GM12878 (cell line): ENCODE data around the gene MYO3B. TPM values are rescaled to one million over a fixed set of nuclear protein-coding genes. Genes with fewer than 3 reads are reported as not detected.

ENCODE experiments used
- ATAC-seq: fragments of 200-7000 bp; cut with Tn5 transposase; 3 replicates; pipeline ENCODE4 v1.9.1; 2020; ENCODE audit warnings: mild to moderate bottlenecking, moderate library complexity
- BruUV-seq: library from RNA; stranded (reverse); fragments of 400-500 nt; replicated peaks from 2 replicates; lab custom pipeline; 2021; lab: Mats Ljungman, UMichigan
- CTCF ChIA-PET: fragments of 300-600 bp; sonication (Branson Sonifier 250); formaldehyde crosslinking; extraction: SDS; loops from one replicate; lab custom pipeline; 2021; ENCODE audit warnings: inconsistent platforms; lab: Yijun Ruan, JAX
- POLR2A ChIA-PET: fragments of 350-600 bp; formaldehyde crosslinking; extraction: SDS; loops from one replicate; lab custom pipeline; 2021; ENCODE audit warnings: inconsistent platforms; lab: Charles Lee
- RAD21 ChIA-PET: fragments of 300-600 bp; sonication (Branson Sonifier 250); formaldehyde crosslinking; loops from one replicate; lab custom pipeline; 2023; ENCODE audit warnings: antibody characterized with exemption; ENCODE audit not compliant: unreplicated experiment; lab: Charles Lee
- SMC1A ChIA-PET: fragments of 300-600 bp; sonication (Branson Sonifier 250); formaldehyde crosslinking; loops from one replicate; lab custom pipeline; 2023; ENCODE audit not compliant: unreplicated experiment, uncharacterized antibody; lab: Charles Lee
- DNase-seq: peaks from one replicate; pipeline ENCODE4 v3.0.0-alpha.2; 2011; ENCODE audit warnings: low read depth, low spot score
- FAIRE-seq: peaks from 3 replicates; lab custom pipeline; 2011; peaks lifted over from hg19 to GRCh38; lab: Jason Lieb, UNC
- H2AFZ ChIP-seq: 2 replicates; pipeline ENCODE4 v1.6.0; 2011; ENCODE audit warnings: low read depth, low read length, control low read depth; ENCODE audit not compliant: control insufficient read depth
- H3K27ac ChIP-seq: 2 replicates; pipeline ENCODE4 v1.5.1; 2011; ENCODE audit warnings: control low read depth; ENCODE audit not compliant: control insufficient read depth, insufficient read depth
- H3K27me3 ChIP-seq, 2 experiments: replicated peaks in 1 of 2; 2 replicates each; pipeline versions ENCODE4 v1.6.0 to v1.6.1; 2011; ENCODE audit warnings: low read length in 1 of 2; ENCODE audit not compliant: control insufficient read depth in 2 of 2, insufficient read depth in 2 of 2
- H3K36me3 ChIP-seq, 2 experiments: 2 replicates each; pipeline ENCODE4 v1.5.1; 2011; ENCODE audit warnings: low read length in 1 of 2; ENCODE audit not compliant: control insufficient read depth in 2 of 2, insufficient read depth in 2 of 2
- H3K4me1 ChIP-seq: 2 replicates; pipeline ENCODE4 v1.6.1; 2011; ENCODE audit warnings: mild to moderate bottlenecking, low read length, moderate library complexity, mixed read lengths; ENCODE audit not compliant: control insufficient read depth, insufficient read depth
- H3K4me2 ChIP-seq: 2 replicates; pipeline ENCODE4 v1.6.0; 2011; ENCODE audit warnings: control low read depth; ENCODE audit not compliant: control insufficient read depth, insufficient read depth
- H3K4me3 ChIP-seq: fragments of 200-600 bp; sonication (generic); 2 replicates; pipeline ENCODE4 v1.5.1; 2016
- H3K79me2 ChIP-seq: 2 replicates; pipeline ENCODE4 v1.6.0; 2011; ENCODE audit warnings: low read length; ENCODE audit not compliant: control insufficient read depth, insufficient read depth
- H3K9ac ChIP-seq: 2 replicates; pipeline ENCODE4 v1.8.0; 2011; ENCODE audit warnings: low read length, control low read depth, mixed read lengths; ENCODE audit not compliant: control insufficient read depth, insufficient read depth
- H3K9me3 ChIP-seq: replicated peaks from 3 replicates; pipeline ENCODE4 v1.5.1; 2011; ENCODE audit warnings: mild to moderate bottlenecking, low read length; ENCODE audit not compliant: control insufficient read depth, insufficient read depth
- H4K20me1 ChIP-seq: 2 replicates; pipeline ENCODE4 v1.6.0; 2011; ENCODE audit not compliant: control insufficient read depth, insufficient read depth
- CBX5 ChIP-seq: sonication (generic); IDR thresholded peaks from 2 replicates; pipeline ENCODE4 v1.6.1; 2016; ENCODE audit warnings: low read depth, moderate library complexity, mild to moderate bottlenecking, inconsistent platforms
- GATAD2B ChIP-seq: fragments of 450-650 bp; conservative IDR thresholded peaks from 2 replicates; pipeline ENCODE4 v1.6.1; 2017; ENCODE audit warnings: low read depth, mild to moderate bottlenecking, moderate library complexity
- JUNB ChIP-seq: IDR thresholded peaks from 2 replicates; pipeline ENCODE4 v1.6.1; 2016; ENCODE audit warnings: antibody characterized with exemption, mild to moderate bottlenecking
- KAT2A ChIP-seq: conservative IDR thresholded peaks from 2 replicates; pipeline ENCODE4 v1.6.1; 2011; ENCODE audit warnings: low read depth, low read length; ENCODE audit not compliant: control insufficient read depth
- MTA3 ChIP-seq: IDR thresholded peaks from 2 replicates; pipeline ENCODE4 v1.6.1; 2012; ENCODE audit warnings: low read length, inconsistent platforms, borderline replicate concordance
- RCOR1 ChIP-seq: conservative IDR thresholded peaks from 2 replicates; pipeline ENCODE4 v1.6.1; 2012; ENCODE audit warnings: low read depth, low read length, improper control_type of control experiment
- RFX5 ChIP-seq: IDR thresholded peaks from 2 replicates; pipeline ENCODE4 v1.6.1; 2011; ENCODE audit warnings: low read depth, low read length, improper control_type of control experiment
- SMAD1 ChIP-seq: fragments of 450-650 bp; IDR thresholded peaks from 2 replicates; pipeline ENCODE4 v1.6.1; 2018; ENCODE audit warnings: mild to moderate bottlenecking, low read depth; ENCODE audit not compliant: partially characterized antibody
- SPI1 ChIP-seq: IDR thresholded peaks from 2 replicates; pipeline ENCODE4 v1.6.1; 2011; ENCODE audit warnings: low read depth, mild to moderate bottlenecking, low read length, moderate library complexity, borderline replicate concordance; ENCODE audit not compliant: insufficient read depth
- WRNIP1 ChIP-seq: IDR thresholded peaks from 2 replicates; pipeline ENCODE4 v1.6.1; 2011; ENCODE audit warnings: low read depth, low read length, improper control_type of control experiment, borderline replicate concordance
- ZNF622 ChIP-seq: fragments of 450-650 bp; IDR thresholded peaks from 2 replicates; pipeline ENCODE4 v1.6.1; 2017; ENCODE audit warnings: mild to moderate bottlenecking, inconsistent platforms
- WGBS: methylation state at CpG from one replicate; pipeline ENCODE4 v1.1.6; 2016; ENCODE audit warnings: low lambda C conversion rate; ENCODE audit not compliant: insufficient replicate concordance, insufficient coverage; ENCODE audit errors: missing lambda C conversion rate; 5-methylcytosine and 5-hydroxymethylcytosine counted together
- in situ Hi-C: fragments of 300-500 bp; cut with MboI; formaldehyde crosslinking; loops from 9 replicates; pipeline ENCODE4 v1.14.3; 2018; ENCODE audit warnings: mixed read lengths
- intact Hi-C: fragments of 100-400 bp; cut with micrococcal nuclease; formaldehyde crosslinking; loops from one replicate; pipeline ENCODE4 v1.14.2; 2022; ENCODE audit not compliant: unreplicated experiment
- polyA plus RNA-seq, 11 experiments: library from polyadenylated mRNA; depleted of rRNA in 4 of 11; unstranded in 6 of 11; stranded (reverse) in 5 of 11; fragments of >200 nt; fragmentation: Nextera tagmentation in 4 of 11; fragmentation: Illumina TruSeq in 1 of 11; extraction: Ambion mirVana in 4 of 11; extraction: Trizol in 1 of 11; gene quantifications; 1 replicate in 1 of 11; 2 replicates in 10 of 11; pipeline versions ENCODE4 v1.2.1 to v1.2.3, GENCODE V29; 2011 to 2016; ENCODE audit warnings: inconsistent platforms in 2 of 11, missing spikeins in 2 of 11, low read depth in 1 of 11
- total RNA-seq, 4 experiments: library from RNA; depleted of rRNA in 3 of 4; stranded (reverse); fragments of >200 nt in 3 of 4; fragmentation: Illumina TruSeq in 1 of 4; extraction: Trizol in 1 of 4; gene quantifications; 2 replicates each; pipeline versions ENCODE4 v1.2.1 to v1.2.3, GENCODE V29; 2013 to 2021

Gene MYO3B
- total and polyA plus RNA-seq, 10 of the 15 experiments (the other 5 are each of a cell fraction or from before 2014, with no cell fraction given): 1.1 to 7.1 (median 2.1) TPM

- ChIA-PET RAD21 (interaction anchor here (0.5 kb wide), 1 partner anchor 28 kb away, joined by 3 read pairs; no protein-coding TSS in a partner anchor), POLR2A (no interaction called here)
- Histone ChIP-seq H3K36me3 (no peaks in the 10 kb centered on the region), H3K9ac (no peak overlapping the region), H3K27me3 (no peaks in the 10 kb centered on the region), H4K20me1 (no peaks in the 10 kb centered on the region), H3K27ac (no peak overlapping the region), H3K9me3 (no peaks in the 10 kb centered on the region), H2AFZ (no peak overlapping the region)
- intact Hi-C loops: no loop called here
- FAIRE-seq: no peak
- BruUV-seq: no TSS peak
- in situ Hi-C loops: no loop called here
- ATAC-seq: no peak
- TF ChIP-seq CBX5: no peak
- TF ChIP-seq, all 136 proteins: peak for 0
- CTCF ChIA-PET: no interaction called here
- Histone ChIP-seq H3K4me3 (no peak overlapping the region), H3K4me1 (no peaks in the 10 kb centered on the region), H3K4me2 (no peak overlapping the region), H3K79me2 (no peaks in the 10 kb centered on the region)
- SMC1A ChIA-PET: interaction anchor here (0.9 kb wide), 1 partner anchor 286 kb away, joined by 3 read pairs; no protein-coding TSS in a partner anchor
- WGBS: 13% methylated on average over 5 of the region's 5 CpGs
- no peak for DNase-seq
These were observed 474.9 kb downstream of the MYO3B start for GRCh38 chr2:170652637-170653417.

GRCh38 chr2:170656669-170657068, 478.7 kb downstream of the MYO3B start:
- no TSS peak for BruUV-seq
- no peaks in the 10 kb centered on the region for H3K4me1 ChIP-seq

More at GRCh38 chr2:170656669-170657068, 478.7 kb downstream of the MYO3B start:
- Histone ChIP-seq H3K27me3 (no peaks in the 10 kb centered on the region), H3K9ac (no peak overlapping the region), H2AFZ (no peak overlapping the region), H4K20me1 (no peaks in the 10 kb centered on the region), H3K36me3 (no peaks in the 10 kb centered on the region), H3K4me2 (no peak overlapping the region), H3K9me3 (no peaks in the 10 kb centered on the region), H3K79me2 (no peaks in the 10 kb centered on the region), H3K4me3 (no peak overlapping the region), H3K27ac (no peak overlapping the region)
- intact Hi-C loops (no loop called here), in situ Hi-C loops (no loop called here)
- TF ChIP-seq ZNF622 (no peak), SMAD1 (no peak), GATAD2B (no peak), JUNB (no peak), RFX5 (no peak), SPI1 (no peak), KAT2A (no peak), RCOR1 (no peak), MTA3 (no peak), WRNIP1 (no peak)
- SMC1A ChIA-PET: interaction anchor here (0.7 to 1.1 kb wide), 3 partner anchors 16 to 56 kb away, joined by 3 to 4 read pairs (median 3); no protein-coding TSS in a partner anchor
- no peak for ATAC-seq
- RAD21 ChIA-PET: no interaction called here
- WGBS: 14% methylated on average over 3 of the region's 3 CpGs
- no peak for FAIRE-seq
- CTCF ChIA-PET: no interaction called here
- POLR2A ChIA-PET: no interaction called here
- DNase-seq: no peak
